ENCODE measurements around the gene WDR45B.

DNA sequence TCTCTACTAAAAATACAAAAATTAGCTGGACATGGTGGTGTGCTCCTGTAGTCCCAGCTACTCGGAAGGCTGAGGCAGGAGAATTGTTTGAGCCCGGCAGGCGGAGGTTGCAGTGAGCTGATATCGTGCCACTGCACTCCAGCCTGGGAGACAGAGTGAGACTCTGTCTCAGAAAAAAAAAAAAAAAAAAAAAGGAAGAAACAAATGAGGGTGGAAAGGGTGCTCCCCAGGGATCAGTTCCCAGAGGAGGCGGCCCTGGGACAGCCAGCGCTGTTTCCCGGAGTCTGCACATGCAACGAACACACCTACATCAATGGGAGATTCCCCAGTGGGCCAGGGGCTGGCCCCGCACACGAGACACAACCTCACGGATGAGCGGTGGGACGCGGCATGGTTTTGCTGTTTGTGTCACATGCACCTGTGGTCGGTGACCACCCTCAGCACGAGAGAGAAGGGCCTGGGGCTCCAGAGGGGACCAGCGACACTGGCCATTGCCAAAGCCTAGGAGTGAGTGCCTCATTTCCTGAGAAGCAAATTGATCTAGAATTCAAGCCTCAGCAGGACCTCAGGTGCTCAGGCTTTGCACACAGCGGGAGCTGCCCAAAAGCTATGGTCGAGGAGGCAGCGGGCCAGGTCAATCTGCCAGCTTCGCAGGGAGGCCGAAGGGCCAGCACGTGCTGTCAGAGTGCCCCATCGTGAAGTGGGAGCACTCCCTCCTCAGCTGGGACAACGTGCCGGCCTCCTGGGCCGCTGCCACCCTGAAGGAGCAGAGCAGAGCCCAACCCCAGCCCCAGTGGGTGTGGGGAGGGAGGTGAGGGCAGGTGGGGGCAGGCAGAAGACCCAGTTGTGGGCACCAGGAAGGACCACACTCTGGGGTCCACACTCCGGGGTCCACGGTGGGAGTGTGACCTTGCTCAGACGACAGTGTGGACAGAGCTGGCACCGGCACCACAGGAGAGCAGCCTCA lies 13.8 kb upstream of the WDR45B start:
- TF ChIP-seq CTCF (conservative IDR thresholded peaks at IDR 0.05) (no peak), ZFX (IDR thresholded peaks at IDR 0.05) (no peak)

Measured in C4-2B (cell line).